Activated naive CD8-positive, alpha-beta T cell (primary cell): ENCODE data around the gene CTNND2.

ENCODE experiments used
- H3K27ac Mint-ChIP-seq: one replicate; pipeline ENCODE4 v1.8.0; 2021; ENCODE audit warnings: mixed read lengths
- H3K27me3 Mint-ChIP-seq: one replicate; pipeline ENCODE4 v1.8.0; 2021; ENCODE audit warnings: mixed read lengths
- H3K36me3 Mint-ChIP-seq: one replicate; pipeline ENCODE4 v1.8.0; 2021; ENCODE audit warnings: mixed read lengths
- H3K4me1 Mint-ChIP-seq: one replicate; pipeline ENCODE4 v1.8.0; 2021; ENCODE audit warnings: low read depth, mixed read lengths
- H3K4me3 Mint-ChIP-seq: one replicate; pipeline ENCODE4 v1.8.0; 2021; ENCODE audit warnings: mild to moderate bottlenecking, mixed read lengths
- H3K9me3 Mint-ChIP-seq: one replicate; pipeline ENCODE4 v1.8.0; 2021; ENCODE audit warnings: low read depth, mixed read lengths

Gene CTNND2

GRCh38 chr5:10934783-10935355, 969.4 kb downstream of the CTNND2 start:
- H3K27me3 Mint-ChIP-seq = peaks cover 5% of the 10 kb centered on the region
- H3K4me1 Mint-ChIP-seq = no peaks in the 10 kb centered on the region
- H3K36me3 Mint-ChIP-seq = no peaks in the 10 kb centered on the region
- H3K9me3 Mint-ChIP-seq = peaks cover 1% of the 10 kb centered on the region
- no peak overlapping the region for H3K27ac Mint-ChIP-seq
- no peak overlapping the region for H3K4me3 Mint-ChIP-seq

DNA sequence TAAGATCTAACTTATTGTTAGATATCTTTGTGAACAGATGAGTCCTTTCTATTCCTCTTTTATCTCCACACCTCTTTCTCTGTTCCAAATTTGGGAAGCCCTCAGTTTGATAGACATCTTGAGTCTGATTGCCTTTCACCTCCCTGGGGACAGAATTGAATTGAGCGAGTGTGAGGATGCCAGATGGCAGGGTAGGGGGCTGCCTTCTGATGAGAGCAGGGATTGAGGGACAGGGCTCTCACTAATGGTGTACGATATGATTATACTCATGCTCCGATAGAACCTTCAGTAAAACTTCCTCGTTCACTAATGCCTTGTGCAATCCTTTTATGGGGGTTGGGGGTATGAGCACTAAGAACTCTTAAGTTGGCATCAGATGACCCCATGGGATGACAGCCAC, 971.1 kb downstream of the CTNND2 start:
- Mint-ChIP-seq H3K9me3 (peaks cover 8% of the 10 kb centered on the region), H3K4me3 (no peak overlapping the region), H3K27ac (no peak overlapping the region), H3K27me3 (peaks cover 9% of the 10 kb centered on the region), H3K36me3 (no peaks in the 10 kb centered on the region), H3K4me1 (no peaks in the 10 kb centered on the region)

DNA sequence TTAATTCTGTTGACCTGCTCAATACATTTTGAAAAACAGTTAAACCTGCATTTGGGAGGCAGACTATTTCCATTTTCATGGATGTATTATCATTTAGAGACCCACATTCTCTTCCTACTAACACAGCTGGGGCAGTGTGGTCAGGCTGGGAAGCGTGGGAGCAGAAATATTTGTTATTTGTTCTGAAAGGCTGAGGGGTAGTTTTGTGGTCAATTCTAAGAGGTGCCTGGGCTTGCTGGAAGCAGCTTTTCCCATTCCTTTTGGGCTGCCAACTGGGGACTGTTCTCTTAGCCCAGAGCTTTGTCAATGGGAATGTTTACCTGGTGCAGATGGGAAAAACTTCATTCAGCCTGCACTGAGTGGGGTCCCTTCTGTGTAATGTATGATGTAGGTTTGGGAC, 971.8 kb downstream of the CTNND2 start:
- Mint-ChIP-seq H3K27ac (no peak overlapping the region), H3K9me3 (peaks cover 8% of the 10 kb centered on the region), H3K27me3 (peaks cover 9% of the 10 kb centered on the region), H3K36me3 (no peaks in the 10 kb centered on the region), H3K4me1 (no peaks in the 10 kb centered on the region), H3K4me3 (no peak overlapping the region)

- no peak overlapping the region for H3K4me3 Mint-ChIP-seq
- H3K4me1 Mint-ChIP-seq = no peaks in the 10 kb centered on the region
- H3K36me3 Mint-ChIP-seq = no peaks in the 10 kb centered on the region
- H3K27ac Mint-ChIP-seq = no peak overlapping the region
- H3K9me3 Mint-ChIP-seq = peaks cover 8% of the 10 kb centered on the region
- H3K27me3 Mint-ChIP-seq = peaks cover 10% of the 10 kb centered on the region
Measured at GRCh38 chr5:10927608-10928007, 976.6 kb downstream of the CTNND2 start.

GRCh38 chr5:10923310-10923709, 980.9 kb downstream of the CTNND2 start:
- H3K9me3 Mint-ChIP-seq = no peaks in the 10 kb centered on the region
- no peak overlapping the region for H3K27ac Mint-ChIP-seq
- H3K4me1 Mint-ChIP-seq = no peaks in the 10 kb centered on the region
- H3K36me3 Mint-ChIP-seq = no peaks in the 10 kb centered on the region
- no peak overlapping the region for H3K4me3 Mint-ChIP-seq
- H3K27me3 Mint-ChIP-seq = peaks cover 7% of the 10 kb centered on the region
